Measurements from ENCODE around the gene F8A2.
"Not testable (repeated sequence)": the region's sequence is repeated elsewhere in the genome, so short reads cannot be mapped to it uniquely, and the experiment has no call there.

DNA sequence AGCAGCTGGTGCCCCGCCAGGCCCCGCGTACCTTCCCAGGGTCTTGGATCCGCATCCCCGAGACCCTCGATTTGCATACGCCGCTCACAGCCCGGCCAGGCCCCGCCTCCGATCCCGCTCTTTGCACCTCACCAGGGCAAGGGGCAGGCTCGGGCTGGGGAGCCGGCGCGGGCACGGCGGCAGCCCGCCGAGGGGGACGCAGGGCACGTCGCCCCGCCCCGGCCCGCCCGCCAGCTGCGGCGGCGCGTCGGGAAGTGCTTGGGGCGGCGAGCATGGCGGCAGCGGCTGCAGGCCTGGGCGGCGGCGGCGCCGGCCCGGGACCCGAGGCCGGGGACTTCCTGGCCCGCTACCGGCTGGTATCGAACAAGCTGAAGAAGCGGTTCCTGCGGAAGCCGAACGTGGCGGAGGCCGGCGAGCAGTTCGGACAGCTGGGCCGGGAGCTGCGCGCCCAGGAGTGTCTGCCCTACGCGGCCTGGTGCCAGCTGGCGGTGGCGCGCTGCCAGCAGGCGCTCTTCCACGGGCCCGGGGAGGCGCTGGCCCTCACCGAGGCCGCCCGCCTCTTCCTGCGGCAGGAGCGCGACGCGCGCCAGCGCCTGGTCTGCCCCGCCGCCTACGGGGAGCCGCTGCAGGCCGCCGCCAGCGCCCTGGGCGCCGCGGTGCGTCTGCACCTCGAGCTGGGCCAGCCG lies at the start of gene F8A2:
- not testable (repeated sequence) for TF ChIP-seq EP300, CTCF (IDR thresholded peaks at IDR 0.05)
